SK-N-SH treated with all-trans-retinoic acid at 6 μM for 48 hours (cell line): ENCODE data around the gene RNF157.

Experiments used
- CSDC2 ChIP-seq: fragments of 250-450 bp; sonication (Bioruptor Pico); IDR thresholded peaks from 2 replicates; pipeline ENCODE4 v1.5.0; 2020; ENCODE audit warnings: mild to moderate bottlenecking, moderate library complexity
- ESRRG ChIP-seq: fragments of 250-450 bp; sonication (Bioruptor Pico); IDR thresholded peaks from 2 replicates; pipeline ENCODE4 v1.6.1; 2021; ENCODE audit warnings: mild to moderate bottlenecking
- GLIS3 ChIP-seq: fragments of 250-450 bp; sonication (Bioruptor Pico); IDR thresholded peaks from 2 replicates; pipeline ENCODE4 v1.5.0; 2020; ENCODE audit warnings: mild to moderate bottlenecking, moderate library complexity
- OSR1 ChIP-seq: fragments of 250-450 bp; sonication (Bioruptor Pico); IDR thresholded peaks from 2 replicates; pipeline ENCODE4 v1.8.0; 2022; ENCODE audit warnings: moderate library complexity, mild to moderate bottlenecking, inconsistent platforms
- PATZ1 ChIP-seq: fragments of 250-450 bp; sonication (Bioruptor Pico); IDR thresholded peaks from 2 replicates; pipeline ENCODE4 v1.8.0; 2020; ENCODE audit warnings: mild to moderate bottlenecking, moderate library complexity, borderline replicate concordance
- POU6F1 ChIP-seq: fragments of 250-450 bp; sonication (Bioruptor Pico); IDR thresholded peaks from 2 replicates; pipeline ENCODE4 v1.8.0; 2021; ENCODE audit warnings: low read depth, mild to moderate bottlenecking, moderate library complexity, borderline replicate concordance
- PPARA ChIP-seq: fragments of 250-450 bp; sonication (Bioruptor Pico); IDR thresholded peaks from 2 replicates; pipeline ENCODE4 v1.5.0; 2020; ENCODE audit warnings: mild to moderate bottlenecking, borderline replicate concordance
- RARB ChIP-seq: fragments of 250-450 bp; sonication (Bioruptor Pico); IDR thresholded peaks from 2 replicates; pipeline ENCODE4 v1.8.0; 2021; ENCODE audit warnings: mild to moderate bottlenecking, moderate library complexity
- TOX ChIP-seq: fragments of 250-450 bp; sonication (Bioruptor Pico); IDR thresholded peaks from 2 replicates; pipeline ENCODE4 v1.8.0; 2021; ENCODE audit warnings: mild to moderate bottlenecking, moderate library complexity, borderline replicate concordance
- ZFP3 ChIP-seq: fragments of 250-450 bp; sonication (Bioruptor Pico); IDR thresholded peaks from 2 replicates; pipeline ENCODE4 v1.5.0; 2020; ENCODE audit warnings: mild to moderate bottlenecking, moderate library complexity
- ZFP30 ChIP-seq: fragments of 450-650 bp; formaldehyde crosslinking; IDR thresholded peaks from 2 replicates; pipeline ENCODE4 v1.5.0; 2022; ENCODE audit warnings: mild to moderate bottlenecking, moderate library complexity
- ZNF565 ChIP-seq: fragments of 450-650 bp; formaldehyde crosslinking; conservative IDR thresholded peaks from 2 replicates; pipeline ENCODE4 v1.5.0; 2020; ENCODE audit warnings: low read depth, mild to moderate bottlenecking, moderate library complexity
- ZNF70 ChIP-seq: fragments of 450-650 bp; formaldehyde crosslinking; IDR thresholded peaks from 2 replicates; pipeline ENCODE4 v1.5.0; 2020; ENCODE audit warnings: mild to moderate bottlenecking, moderate library complexity
- ZNF8 ChIP-seq: fragments of 450-650 bp; formaldehyde crosslinking; IDR thresholded peaks from 2 replicates; pipeline ENCODE4 v1.5.0; 2020; ENCODE audit warnings: mild to moderate bottlenecking, moderate library complexity

GRCh38 chr17:76141212-76142038 lies 98.9 kb downstream of the RNF157 start, which contains the start of gene FOXJ1:
- TF ChIP-seq ZFP30 (CRISPR knock-in tag) (no peak), ZNF565 (CRISPR knock-in tag) (no peak), OSR1 (CRISPR knock-in tag) (no peak), PPARA (CRISPR knock-in tag) (no peak), ESRRG (CRISPR knock-in tag) (no peak), ZFP3 (CRISPR knock-in tag) (no peak), CSDC2 (no peak), PATZ1 (no peak), ZNF70 (no peak), TOX (no peak), ZNF8 (no peak), RARB (no peak), POU6F1 (CRISPR knock-in tag) (no peak), GLIS3 (CRISPR knock-in tag) (no peak)
